ENCODE data around the gene EPHA4.

Gene EPHA4

DNA sequence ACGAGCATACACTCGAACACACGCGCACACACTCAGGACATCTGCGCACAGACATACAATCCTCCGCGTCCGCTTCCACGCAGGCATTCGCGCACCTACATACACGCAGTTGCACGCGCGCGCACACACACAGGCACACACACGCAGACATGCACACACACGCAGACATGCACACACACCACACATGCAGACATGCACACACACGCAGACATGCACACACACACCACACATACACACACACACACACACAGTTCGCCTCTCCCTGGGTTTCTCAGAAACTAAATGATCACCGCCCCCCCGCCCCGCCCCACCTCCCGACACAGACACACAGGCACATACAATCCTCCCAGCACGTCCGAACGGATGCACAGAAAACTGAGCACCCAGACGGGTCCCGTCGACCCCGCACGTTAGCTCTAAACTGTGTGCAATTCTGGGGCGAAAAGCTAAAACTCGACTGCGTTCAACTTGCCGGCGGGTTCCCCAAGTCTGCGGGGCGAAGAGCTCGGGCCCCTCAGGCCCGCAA, 1.0 kb downstream of the EPHA4 start:
- TF ChIP-seq, protein P1, sequence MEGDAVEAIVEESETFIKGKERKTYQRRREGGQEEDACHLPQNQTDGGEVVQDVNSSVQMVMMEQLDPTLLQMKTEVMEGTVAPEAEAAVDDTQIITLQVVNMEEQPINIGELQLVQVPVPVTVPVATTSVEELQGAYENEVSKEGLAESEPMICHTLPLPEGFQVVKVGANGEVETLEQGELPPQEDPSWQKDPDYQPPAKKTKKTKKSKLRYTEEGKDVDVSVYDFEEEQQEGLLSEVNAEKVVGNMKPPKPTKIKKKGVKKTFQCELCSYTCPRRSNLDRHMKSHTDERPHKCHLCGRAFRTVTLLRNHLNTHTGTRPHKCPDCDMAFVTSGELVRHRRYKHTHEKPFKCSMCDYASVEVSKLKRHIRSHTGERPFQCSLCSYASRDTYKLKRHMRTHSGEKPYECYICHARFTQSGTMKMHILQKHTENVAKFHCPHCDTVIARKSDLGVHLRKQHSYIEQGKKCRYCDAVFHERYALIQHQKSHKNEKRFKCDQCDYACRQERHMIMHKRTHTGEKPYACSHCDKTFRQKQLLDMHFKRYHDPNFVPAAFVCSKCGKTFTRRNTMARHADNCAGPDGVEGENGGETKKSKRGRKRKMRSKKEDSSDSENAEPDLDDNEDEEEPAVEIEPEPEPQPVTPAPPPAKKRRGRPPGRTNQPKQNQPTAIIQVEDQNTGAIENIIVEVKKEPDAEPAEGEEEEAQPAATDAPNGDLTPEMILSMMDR (IDR thresholded peaks at IDR 0.05; ENCODE audit: low read depth, low read length), result no peak
- no peak for DNase-seq

DNA sequence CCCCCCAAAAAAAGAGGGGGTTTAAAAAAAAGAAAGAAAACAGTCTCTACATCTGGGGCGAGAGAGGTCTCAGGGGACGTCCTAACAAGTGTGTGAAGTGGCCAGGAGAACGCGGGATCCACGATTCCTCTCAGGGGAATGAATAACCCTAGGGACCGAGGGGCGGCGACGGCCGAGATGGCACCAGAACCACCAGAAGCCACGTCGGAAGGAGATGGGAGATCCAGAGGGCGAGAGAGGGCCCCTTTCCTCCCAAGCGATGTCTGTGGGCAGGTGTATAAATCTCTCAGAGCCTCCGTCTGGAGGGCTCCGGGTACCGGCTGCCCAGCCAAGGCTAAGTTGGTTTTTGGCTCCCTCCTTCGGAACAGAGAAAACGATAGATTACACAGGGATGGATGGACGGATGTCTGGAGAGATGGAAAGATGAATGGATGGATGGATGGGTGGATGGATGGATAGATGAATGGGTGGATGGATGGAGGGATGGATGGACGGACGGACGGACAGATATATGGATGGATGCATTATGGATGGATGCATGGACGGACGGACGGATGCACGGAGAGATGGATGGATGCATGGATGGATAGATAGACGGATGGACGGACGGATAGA, 1.7 kb downstream of the EPHA4 start:
- TF ChIP-seq, protein P1 (IDR thresholded peaks at IDR 0.05; ENCODE audit: low read depth, low read length), result no peak
- Histone ChIP-seq H3K36me3 (no peaks in the 10 kb centered on the region), H3K4me1 (no peaks in the 10 kb centered on the region; the same call in 1 of the 2 replicates), H3K4me3 (ENCODE audit: low read depth, low read length) (no peak overlapping the region), H3K27me3 (peaks cover 64% of the 10 kb centered on the region), H3K9me3 (no peaks in the 10 kb centered on the region)
- DNase-seq, result no peak

More for the DNA sequence above, 1.0 kb downstream of the EPHA4 start:
- Histone ChIP-seq H3K36me3 (no peaks in the 10 kb centered on the region), H3K27me3 (peaks cover 68% of the 10 kb centered on the region), H3K4me1 (no peaks in the 10 kb centered on the region; the same call in 1 of the 2 replicates), H3K9me3 (no peaks in the 10 kb centered on the region), H3K4me3 (ENCODE audit: low read depth, low read length) (peak overlapping the region; percentile 52)

DNA sequence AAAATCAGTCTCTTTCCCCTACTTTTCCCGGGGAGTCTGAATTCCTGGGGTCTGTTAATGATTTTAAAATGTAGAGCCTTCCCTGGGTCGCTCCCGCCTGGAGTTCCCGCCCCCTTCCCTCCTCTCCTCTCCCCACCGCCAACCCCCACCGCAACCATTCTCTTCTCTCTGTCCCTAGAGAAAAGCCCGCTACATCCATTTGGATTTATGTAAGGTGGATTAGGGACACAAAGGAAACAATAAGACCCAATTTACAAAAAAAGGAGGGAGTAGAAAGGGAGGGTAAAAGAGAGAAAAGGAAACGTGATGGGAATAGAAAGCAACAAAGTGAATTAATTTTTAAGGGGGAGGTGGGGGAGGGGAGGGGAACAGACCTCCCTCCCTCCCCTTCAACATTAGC, 2.2 kb downstream of the EPHA4 start:
- no peak overlapping the region for H3K4me3 ChIP-seq (ENCODE audit: low read depth, low read length)
- no peak for DNase-seq

DNA sequence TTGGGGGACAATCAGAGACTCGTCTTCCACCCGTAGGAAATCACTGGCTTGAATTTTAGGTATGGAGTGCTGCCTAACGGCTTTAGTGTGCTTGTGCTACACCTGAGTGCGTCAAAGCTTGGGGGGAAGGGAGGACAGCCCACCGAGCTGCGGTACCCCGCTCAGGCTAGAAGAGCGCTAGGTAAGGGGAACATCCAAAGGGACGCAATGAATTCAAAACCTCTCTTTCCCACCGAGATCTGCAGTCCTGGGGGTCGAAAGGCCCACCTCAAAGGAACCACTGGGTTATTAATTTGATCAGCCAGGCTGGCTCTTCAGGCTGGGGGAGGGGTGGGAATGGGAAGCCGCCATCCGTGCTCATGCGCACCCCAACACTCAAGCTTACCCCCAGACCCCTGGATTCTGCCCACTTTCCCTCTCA, 2.7 kb downstream of the EPHA4 start:
- Histone ChIP-seq H3K9me3 (no peaks in the 10 kb centered on the region), H3K4me3 (ENCODE audit: low read depth, low read length) (no peak overlapping the region)

More for the DNA sequence above, 2.2 kb downstream of the EPHA4 start:
- H3K27me3 ChIP-seq, result peaks cover 63% of the 10 kb centered on the region
- H3K4me1 ChIP-seq, result no peaks in the 10 kb centered on the region; the same call in 1 of the 2 replicates
- H3K36me3 ChIP-seq, result no peaks in the 10 kb centered on the region
- TF ChIP-seq, protein P1 (IDR thresholded peaks at IDR 0.05; ENCODE audit: low read depth, low read length), result no peak
- no peaks in the 10 kb centered on the region for H3K9me3 ChIP-seq

DNA sequence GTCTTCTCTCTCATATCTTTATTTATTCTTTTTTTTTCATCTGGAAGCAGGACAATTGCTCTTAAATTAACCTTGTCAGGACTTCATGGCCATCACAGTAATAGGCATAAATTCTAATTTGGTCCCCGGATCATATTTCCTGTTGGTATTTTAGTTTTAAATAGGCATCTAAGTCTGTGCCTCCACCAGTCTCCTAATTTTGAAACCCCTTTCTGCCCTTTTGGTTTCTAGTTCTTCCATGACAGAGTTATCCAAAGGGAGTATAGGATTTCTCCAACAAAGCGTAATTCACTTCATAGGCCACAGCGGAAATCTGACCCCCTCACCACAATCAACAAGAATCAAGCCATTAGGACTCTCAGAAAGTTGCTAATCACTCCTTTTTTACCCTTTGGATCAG, 3.8 kb downstream of the EPHA4 start:
- TF ChIP-seq, protein P1 (IDR thresholded peaks at IDR 0.05; ENCODE audit: low read depth, low read length), result no peak
- Histone ChIP-seq H3K27me3 (peaks cover 48% of the 10 kb centered on the region), H3K4me1 (no peaks in the 10 kb centered on the region; the same call in 1 of the 2 replicates), H3K36me3 (no peaks in the 10 kb centered on the region), H3K9me3 (no peaks in the 10 kb centered on the region), H3K4me3 (ENCODE audit: low read depth, low read length) (no peak overlapping the region)
- DNase-seq, result no peak

More for the DNA sequence above, 2.7 kb downstream of the EPHA4 start:
- no peaks in the 10 kb centered on the region for H3K36me3 ChIP-seq
- TF ChIP-seq, protein P1 (IDR thresholded peaks at IDR 0.05; ENCODE audit: low read depth, low read length), result no peak
- DNase-seq, result no peak
- no peaks in the 10 kb centered on the region; the same call in 1 of the 2 replicates for H3K4me1 ChIP-seq
- H3K27me3 ChIP-seq, result peaks cover 59% of the 10 kb centered on the region

DNA sequence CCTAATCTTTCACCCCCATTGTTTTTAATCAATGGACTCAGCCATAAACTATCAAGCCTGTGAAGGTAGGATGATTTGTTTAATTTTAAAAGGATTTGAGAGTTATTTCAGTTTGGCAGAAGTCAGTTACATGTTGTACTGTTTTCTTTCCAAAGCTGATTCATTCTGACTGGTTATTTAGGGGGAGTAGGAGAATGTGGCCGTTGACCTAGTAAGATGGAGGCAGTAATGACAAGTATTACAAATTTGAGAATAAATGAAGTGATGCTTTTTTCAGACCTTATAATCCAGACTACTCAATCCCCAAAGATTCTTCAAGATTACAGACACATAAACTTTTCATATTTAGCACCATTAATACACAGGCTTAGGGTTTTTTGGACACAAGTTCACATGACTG, 4.3 kb downstream of the EPHA4 start:
- no peak for DNase-seq
- no peak overlapping the region for H3K4me3 ChIP-seq (ENCODE audit: low read depth, low read length)
- H3K9me3 ChIP-seq, result no peaks in the 10 kb centered on the region
- H3K36me3 ChIP-seq, result no peaks in the 10 kb centered on the region
- H3K4me1 ChIP-seq, result no peaks in the 10 kb centered on the region; the same call in 1 of the 2 replicates
- TF ChIP-seq, protein P1 (IDR thresholded peaks at IDR 0.05; ENCODE audit: low read depth, low read length), result no peak
- H3K27me3 ChIP-seq, result peaks cover 43% of the 10 kb centered on the region
